Measurements from ENCODE around the gene GMEB1.
A peak's percentile ranks its signal among the peaks of the same experiment; 100 is the strongest.
"Not testable (repeated sequence)": the region's sequence is repeated elsewhere in the genome, so short reads cannot be mapped to it uniquely, and the experiment has no call there.

GMEB1 gene

GRCh38 chr1:28668191-28668955 lies at the start of gene GMEB1:
Gene GMEB1 (plus strand): TSS chr1:28668784. CDS start chr1:28683613, 14,829 bp downstream.
- peak; percentile 92 for DNase-seq

GRCh38 chr1:28631713-28632112 lies 36.9 kb upstream of the GMEB1 start:
- no peak for DNase-seq

- DNase-seq = no peak
Measured at GRCh38 chr1:28632560-28632959, 36.0 kb upstream of the GMEB1 start.

- DNase-seq = no peak
Measured at GRCh38 chr1:28640766-28641165, 27.8 kb upstream of the GMEB1 start.

- DNase-seq = peak; percentile 18
Measured at GRCh38 chr1:28642056-28642846, 26.3 kb upstream of the GMEB1 start.

GRCh38 chr1:28642847-28643635 lies 25.5 kb upstream of the GMEB1 start, which contains the start of gene TAF12:
Gene TAF12 (minus strand): TSS chr1:28643067. CDS start chr1:28622081, 20,986 bp downstream.
- peak; percentile 95 for DNase-seq

- DNase-seq = no peak
Measured at GRCh38 chr1:28644494-28644893, 24.1 kb upstream of the GMEB1 start.

GRCh38 chr1:28645406-28645805 lies 23.2 kb upstream of the GMEB1 start:
- not testable (repeated sequence) for DNase-seq

- DNase-seq = no peak
Measured at GRCh38 chr1:28646040-28646439, 22.5 kb upstream of the GMEB1 start.

GRCh38 chr1:28648008-28648473 lies 20.5 kb upstream of the GMEB1 start:
- DNase-seq = peak; percentile 96

GRCh38 chr1:28648474-28649198 lies 19.9 kb upstream of the GMEB1 start, which contains the start of gene RNU11:
Gene RNU11 (plus strand): TSS chr1:28648600.
- peak; percentile 99 for DNase-seq

- not testable (repeated sequence) for DNase-seq
Measured at GRCh38 chr1:28653063-28653462, 15.5 kb upstream of the GMEB1 start.

- DNase-seq = not testable (repeated sequence)
Measured at GRCh38 chr1:28653870-28654269, 14.7 kb upstream of the GMEB1 start.

GRCh38 chr1:28655448-28656311 lies 12.9 kb upstream of the GMEB1 start:
- not testable (repeated sequence) for DNase-seq

GRCh38 chr1:28656335-28656734 lies 12.2 kb upstream of the GMEB1 start:
- no peak for DNase-seq

GRCh38 chr1:28663871-28664470 lies 4.6 kb upstream of the GMEB1 start:
- no peak for DNase-seq

- no peak for DNase-seq
Measured at GRCh38 chr1:28666806-28667205, 1.8 kb upstream of the GMEB1 start.

GRCh38 chr1:28668956-28669723 lies 556 bp downstream of the GMEB1 start:
- peak; percentile 58 for DNase-seq

GRCh38 chr1:28671254-28671780 lies 2.7 kb downstream of the GMEB1 start:
- no peak for DNase-seq

GRCh38 chr1:28672971-28673370 lies 4.4 kb downstream of the GMEB1 start:
- not testable (repeated sequence) for DNase-seq
